Keratinocyte (primary cell): ENCODE measurements around the gene MIX23. TPM values are rescaled to one million over a fixed set of nuclear protein-coding genes. Genes with fewer than 3 reads are reported as not detected.
"Not testable (repeated sequence)": the region's sequence is repeated elsewhere in the genome, so short reads cannot be mapped to it uniquely, and the experiment has no call there.

Experiments
- DNase-seq: peaks from one replicate; pipeline ENCODE4 v3.0.0-alpha.2; 2011; ENCODE audit warnings: low read depth, missing footprints, low spot score
- FAIRE-seq: peaks from 2 replicates; lab custom pipeline; 2011; peaks lifted over from hg19 to GRCh38; lab: Jason Lieb, UNC
- H2AFZ ChIP-seq: 2 replicates; pipeline ENCODE4 v1.6.0; 2012; ENCODE audit warnings: low read length, control low read depth, inconsistent platforms; ENCODE audit not compliant: control insufficient read depth
- H3K27ac ChIP-seq: 2 replicates; pipeline ENCODE4 v1.5.1; 2011; ENCODE audit warnings: low read length; ENCODE audit not compliant: control insufficient read depth, insufficient read depth
- H3K27me3 ChIP-seq: 3 replicates; pipeline ENCODE4 v1.6.0; 2011; ENCODE audit warnings: low read length; ENCODE audit not compliant: control insufficient read depth, insufficient read depth; ENCODE audit errors: extremely low read depth
- H3K36me3 ChIP-seq, 2 experiments: 2 replicates in 1 of 2; 3 replicates in 1 of 2; pipeline ENCODE4 v1.5.1; 2011; ENCODE audit warnings: low read length in 2 of 2, mild to moderate bottlenecking in 1 of 2; ENCODE audit not compliant: control insufficient read depth in 2 of 2, insufficient read depth in 2 of 2; ENCODE audit errors: extremely low read depth in 1 of 2
- H3K4me1 ChIP-seq: 3 replicates; pipeline ENCODE4 v1.5.1; 2011; ENCODE audit warnings: low read length; ENCODE audit not compliant: control insufficient read depth, insufficient read depth; ENCODE audit errors: extremely low read depth
- H3K4me2 ChIP-seq: 3 replicates; pipeline ENCODE4 v1.6.0; 2011; ENCODE audit warnings: low read depth, low read length; ENCODE audit not compliant: control insufficient read depth, insufficient read depth; ENCODE audit errors: extremely low read depth
- H3K4me3 ChIP-seq, 3 experiments: fragments of 200-600 bp in 1 of 3; sonication (generic) in 1 of 3; 2 replicates in 2 of 3; 3 replicates in 1 of 3; pipeline ENCODE4 v1.5.1; 2011 to 2016; ENCODE audit warnings: low read length in 3 of 3, mild to moderate bottlenecking in 3 of 3, control low read depth in 2 of 3, inconsistent platforms in 1 of 3, low read depth in 1 of 3, mixed read lengths in 1 of 3, mixed run types in 1 of 3, moderate library complexity in 1 of 3; ENCODE audit not compliant: control insufficient read depth in 2 of 3, insufficient read depth in 2 of 3; ENCODE audit errors: extremely low read depth in 1 of 3
- H3K79me2 ChIP-seq: 2 replicates; pipeline ENCODE4 v1.6.0; 2012; ENCODE audit warnings: low read length; ENCODE audit not compliant: control insufficient read depth, insufficient read depth
- H3K9ac ChIP-seq: 3 replicates; pipeline ENCODE4 v1.6.0; 2011; ENCODE audit warnings: low read length; ENCODE audit not compliant: control insufficient read depth, insufficient read depth; ENCODE audit errors: extremely low read depth
- H3K9me1 ChIP-seq: 3 replicates; pipeline ENCODE4 v1.6.0; 2011; ENCODE audit warnings: low read length; ENCODE audit not compliant: control insufficient read depth, insufficient read depth; ENCODE audit errors: extremely low read depth
- H3K9me3 ChIP-seq: 2 replicates; pipeline ENCODE4 v1.5.1; 2012; ENCODE audit warnings: low read depth, low read length; ENCODE audit not compliant: control insufficient read depth
- H4K20me1 ChIP-seq: 3 replicates; pipeline ENCODE4 v1.6.0; 2011; ENCODE audit warnings: low read length; ENCODE audit not compliant: control insufficient read depth, insufficient read depth; ENCODE audit errors: extremely low read depth
- EZH2 ChIP-seq: IDR thresholded peaks from one replicate; pipeline ENCODE4 v1.6.1; 2012; ENCODE audit warnings: inconsistent platforms, mild to moderate bottlenecking, low read length, moderate library complexity
- dilution Hi-C: fragments of 300-500 bp; cut with MboI; formaldehyde crosslinking; loops from one replicate; pipeline ENCODE4 v1.7.0; 2020; ENCODE audit warnings: low sequenced_read_pairs; ENCODE audit not compliant: extremely low pct_ligation_motif_present
- polyA plus RNA-seq, 5 experiments: library from polyadenylated mRNA; depleted of rRNA in 3 of 5; stranded (reverse) in 3 of 5; stranded (forward) in 1 of 5; unstranded in 1 of 5; fragments of >200 nt; gene quantifications; 1 replicate in 1 of 5; 2 replicates in 3 of 5; 3 replicates in 1 of 5; pipeline versions ENCODE4 v1.2.1 to v1.2.3, GENCODE V29; 2011 to 2012; ENCODE audit warnings: missing spikeins in 2 of 5, low read depth in 1 of 5, low replicate concordance in 1 of 5
- TF ChIP-seq, protein P1 (sequence below), 3 experiments: IDR thresholded peaks in 1 of 3; conservative IDR thresholded peaks in 1 of 3; optimal IDR thresholded peaks in 1 of 3; 2 replicates in 2 of 3; 3 replicates in 1 of 3; pipeline versions ENCODE3 to v1.5.1; 2011; ENCODE audit warnings: low read length in 3 of 3, mild to moderate bottlenecking in 3 of 3, moderate library complexity in 2 of 3, control low read depth in 1 of 3, inconsistent platforms in 1 of 3; ENCODE audit not compliant: insufficient read depth in 2 of 3; ENCODE audit errors: extremely low read depth in 1 of 3

The MIX23 gene
- polyA plus RNA-seq, 1 donor (not counting 4 experiments of a cell fraction or from before 2014, with no cell fraction given), result 36.5 TPM

DNA sequence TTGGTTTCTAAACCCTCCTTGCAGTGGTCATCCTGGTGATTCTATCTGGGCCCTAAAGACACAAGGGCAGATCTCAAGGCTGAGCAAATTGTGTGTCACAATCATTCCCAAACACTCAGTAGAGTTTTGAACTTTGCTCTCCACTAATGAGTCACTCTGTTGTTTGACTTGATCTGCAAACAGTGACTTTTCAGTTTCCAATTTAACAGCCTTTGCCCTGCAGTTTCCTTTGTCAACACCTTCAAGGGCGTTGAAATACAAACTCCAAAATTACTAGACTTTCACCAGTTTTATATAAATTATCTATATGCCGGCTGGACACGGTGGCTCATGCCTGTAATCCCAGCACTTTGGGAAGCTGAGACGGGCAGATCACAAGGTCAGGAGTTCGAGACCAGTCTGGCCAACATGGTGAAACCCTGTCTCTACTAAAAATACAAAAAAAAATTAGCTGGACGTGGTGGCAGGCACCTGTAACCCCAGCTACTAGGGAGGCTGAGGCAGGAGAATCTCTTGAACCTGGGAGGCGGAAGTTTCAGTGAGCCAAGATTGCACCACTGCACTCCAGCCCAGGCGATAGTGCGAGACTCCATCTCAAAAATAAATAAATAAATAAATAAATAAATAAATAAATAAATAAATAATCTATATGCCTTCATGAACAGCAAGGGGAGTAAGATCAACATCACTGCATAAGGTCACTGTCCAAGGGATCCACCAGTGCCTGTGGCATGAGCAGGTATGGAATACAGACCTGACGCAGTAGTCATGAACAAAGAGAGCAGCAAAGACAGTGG, 17.3 kb downstream of the MIX23 start:
- H4K20me1 ChIP-seq, H3K27ac ChIP-seq, H3K9ac ChIP-seq, H3K4me1 ChIP-seq, H3K79me2 ChIP-seq, dilution Hi-C loops, H2AFZ ChIP-seq, DNase-seq, H3K27me3 ChIP-seq, H3K4me3 ChIP-seq, H3K9me3 ChIP-seq, H3K9me1 ChIP-seq, H3K4me2 ChIP-seq: not testable (repeated sequence)
- H3K36me3 ChIP-seq, result peaks cover 9 to 25% of the 10 kb centered on the region in 2 experiments
- peak; percentile 61 for FAIRE-seq

DNA sequence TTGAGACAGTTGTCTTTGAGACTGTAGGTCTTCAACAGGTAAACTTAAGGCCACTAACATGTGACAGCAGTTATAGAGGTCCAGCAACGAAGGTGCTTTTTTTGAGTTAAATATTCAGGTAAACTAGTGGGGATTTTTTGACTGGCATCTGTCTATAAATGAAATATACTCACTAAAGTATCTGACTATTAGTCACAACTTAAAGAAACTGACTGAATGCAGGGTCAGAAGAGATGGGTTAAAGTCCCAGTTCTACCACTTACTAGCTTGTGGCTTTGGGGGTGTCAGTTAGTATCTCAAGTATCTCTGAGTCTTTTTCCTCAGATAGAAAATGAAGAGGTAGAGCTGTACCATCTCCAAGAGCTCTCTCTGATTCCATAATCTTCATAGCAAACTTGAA, 18.0 kb downstream of the MIX23 start:
- H3K9me1 ChIP-seq, result no peaks in the 10 kb centered on the region
- H3K9me3 ChIP-seq, result no peaks in the 10 kb centered on the region
- dilution Hi-C loops, result no loop called here
- H3K36me3 ChIP-seq, result peaks cover 9 to 25% of the 10 kb centered on the region in 2 experiments
- FAIRE-seq (no peak), DNase-seq (no peak)
- H3K27me3 ChIP-seq, result no peaks in the 10 kb centered on the region
- H3K4me2 ChIP-seq, result no peak overlapping the region
- no peak for TF ChIP-seq EZH2
- TF ChIP-seq, protein P1, sequence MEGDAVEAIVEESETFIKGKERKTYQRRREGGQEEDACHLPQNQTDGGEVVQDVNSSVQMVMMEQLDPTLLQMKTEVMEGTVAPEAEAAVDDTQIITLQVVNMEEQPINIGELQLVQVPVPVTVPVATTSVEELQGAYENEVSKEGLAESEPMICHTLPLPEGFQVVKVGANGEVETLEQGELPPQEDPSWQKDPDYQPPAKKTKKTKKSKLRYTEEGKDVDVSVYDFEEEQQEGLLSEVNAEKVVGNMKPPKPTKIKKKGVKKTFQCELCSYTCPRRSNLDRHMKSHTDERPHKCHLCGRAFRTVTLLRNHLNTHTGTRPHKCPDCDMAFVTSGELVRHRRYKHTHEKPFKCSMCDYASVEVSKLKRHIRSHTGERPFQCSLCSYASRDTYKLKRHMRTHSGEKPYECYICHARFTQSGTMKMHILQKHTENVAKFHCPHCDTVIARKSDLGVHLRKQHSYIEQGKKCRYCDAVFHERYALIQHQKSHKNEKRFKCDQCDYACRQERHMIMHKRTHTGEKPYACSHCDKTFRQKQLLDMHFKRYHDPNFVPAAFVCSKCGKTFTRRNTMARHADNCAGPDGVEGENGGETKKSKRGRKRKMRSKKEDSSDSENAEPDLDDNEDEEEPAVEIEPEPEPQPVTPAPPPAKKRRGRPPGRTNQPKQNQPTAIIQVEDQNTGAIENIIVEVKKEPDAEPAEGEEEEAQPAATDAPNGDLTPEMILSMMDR (optimal IDR thresholded peaks at IDR 0.05 in 1 of 3, IDR thresholded peaks at IDR 0.05 in 1 of 3, conservative IDR thresholded peaks at IDR 0.05 in 1 of 3; ENCODE audit: extremely low read depth in 1 of 3, insufficient read depth in 2 of 3, low read length in 3 of 3), result no peak
- no peaks in the 10 kb centered on the region for H3K4me1 ChIP-seq
- H3K9ac ChIP-seq, result no peak overlapping the region
- H2AFZ ChIP-seq, result no peak overlapping the region
- no peaks in the 10 kb centered on the region for H3K79me2 ChIP-seq
- H3K4me3 ChIP-seq, result no peak overlapping the region
- H3K27ac ChIP-seq, result no peak overlapping the region
- no peaks in the 10 kb centered on the region for H4K20me1 ChIP-seq
